Ectodermal cell (in vitro differentiated cells): ENCODE data around the gene KANSL1.

Experiments used
- H3K27ac ChIP-seq: 2 replicates; pipeline ENCODE4 v1.7.0; 2013; ENCODE audit warnings: mild to moderate bottlenecking, low read depth, low read length; ENCODE audit not compliant: insufficient read depth, poor library complexity, severe bottlenecking
- H3K27me3 ChIP-seq: 2 replicates; pipeline ENCODE4 v1.7.0; 2013; ENCODE audit warnings: mild to moderate bottlenecking, low read length; ENCODE audit not compliant: insufficient read depth, control insufficient read depth, poor library complexity, severe bottlenecking
- H3K36me3 ChIP-seq: one replicate; pipeline ENCODE4 v1.7.0; 2013; ENCODE audit warnings: low read length; ENCODE audit not compliant: control insufficient read depth, insufficient read depth
- H3K4me1 ChIP-seq: one replicate; pipeline ENCODE4 v1.7.0; 2013; ENCODE audit warnings: low read length; ENCODE audit not compliant: control insufficient read depth, insufficient read depth
- H3K4me3 ChIP-seq: 2 replicates; pipeline ENCODE4 v1.7.0; 2013; ENCODE audit warnings: low read depth, low read length, control low read depth; ENCODE audit not compliant: insufficient read depth
- H3K9me3 ChIP-seq: 2 replicates; pipeline ENCODE4 v1.7.0; 2013; ENCODE audit warnings: mild to moderate bottlenecking, low read length, moderate library complexity; ENCODE audit not compliant: control insufficient read depth
- WGBS, 2 experiments: methylation state at CpG; one replicate each; pipeline ENCODE4 v1.1.7; 2013; ENCODE audit warnings: missing lambda C conversion rate in 2 of 2; 5-methylcytosine and 5-hydroxymethylcytosine counted together

KANSL1 gene

DNA sequence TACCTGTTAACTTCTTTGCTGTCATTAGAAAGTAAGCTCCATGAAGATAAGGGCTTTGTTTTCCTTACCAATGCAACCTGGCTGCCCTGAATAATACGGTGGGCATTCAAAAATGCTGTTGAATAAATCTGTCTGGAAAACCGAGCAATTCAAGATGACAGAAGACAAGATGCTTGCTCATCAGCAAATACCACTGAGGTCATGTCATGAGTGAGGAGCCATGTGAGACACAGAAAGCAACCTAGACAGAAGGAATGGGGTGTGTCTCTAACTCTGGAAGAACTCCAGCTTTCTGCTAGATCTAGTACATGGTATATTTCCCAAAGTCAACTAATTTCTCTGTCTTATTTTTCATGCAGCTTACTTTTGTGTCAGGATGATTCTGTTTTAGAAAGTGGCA is 130.0 kb downstream of the KANSL1 start:
- no peak overlapping the region for H3K27ac ChIP-seq
- H3K27me3 ChIP-seq = no peaks in the 10 kb centered on the region
- H3K4me1 ChIP-seq = no peaks in the 10 kb centered on the region
- H3K36me3 ChIP-seq = peaks cover 26% of the 10 kb centered on the region
- no peaks in the 10 kb centered on the region for H3K9me3 ChIP-seq
- WGBS, 2 experiments = 66 to 70% methylated on average over 2 of the region's 2 CpGs
- H3K4me3 ChIP-seq = no peak overlapping the region

GRCh38 chr17:46061435-46061834 is 131.8 kb downstream of the KANSL1 start:
- Histone ChIP-seq H3K4me1 (no peaks in the 10 kb centered on the region), H3K27me3 (no peaks in the 10 kb centered on the region), H3K4me3 (no peak overlapping the region), H3K36me3 (peaks cover 21% of the 10 kb centered on the region), H3K9me3 (no peaks in the 10 kb centered on the region), H3K27ac (no peak overlapping the region)
- WGBS, 2 experiments = 91 to 95% methylated on average over 4 of the region's 5 CpGs

DNA sequence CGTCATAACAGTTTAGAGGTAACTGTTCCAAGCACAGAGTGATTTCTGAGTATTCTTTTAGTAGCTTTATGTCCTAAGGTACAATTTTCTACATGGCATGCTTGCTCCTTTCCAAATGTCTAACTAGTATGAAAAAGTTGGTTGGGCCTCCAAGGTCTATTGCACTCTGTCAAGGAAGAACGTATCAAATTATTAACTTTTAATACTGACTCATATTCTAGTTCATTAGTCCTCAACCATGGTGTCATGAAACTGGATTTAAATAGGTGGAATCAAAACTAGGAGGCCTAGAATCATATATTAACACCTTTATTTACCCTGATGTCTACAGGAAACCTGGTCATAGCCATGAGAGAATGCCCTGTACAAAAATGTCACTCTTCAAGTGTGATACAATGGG is 132.8 kb downstream of the KANSL1 start:
- Histone ChIP-seq H3K27me3 (no peaks in the 10 kb centered on the region), H3K27ac (no peak overlapping the region), H3K4me1 (no peaks in the 10 kb centered on the region), H3K4me3 (no peak overlapping the region), H3K36me3 (peaks cover 11% of the 10 kb centered on the region), H3K9me3 (no peaks in the 10 kb centered on the region)
- 92% methylated on average over 2 of the region's 2 CpGs; no CpG with 5 or more reads in 1 of the 2 experiments for WGBS, 2 experiments

DNA sequence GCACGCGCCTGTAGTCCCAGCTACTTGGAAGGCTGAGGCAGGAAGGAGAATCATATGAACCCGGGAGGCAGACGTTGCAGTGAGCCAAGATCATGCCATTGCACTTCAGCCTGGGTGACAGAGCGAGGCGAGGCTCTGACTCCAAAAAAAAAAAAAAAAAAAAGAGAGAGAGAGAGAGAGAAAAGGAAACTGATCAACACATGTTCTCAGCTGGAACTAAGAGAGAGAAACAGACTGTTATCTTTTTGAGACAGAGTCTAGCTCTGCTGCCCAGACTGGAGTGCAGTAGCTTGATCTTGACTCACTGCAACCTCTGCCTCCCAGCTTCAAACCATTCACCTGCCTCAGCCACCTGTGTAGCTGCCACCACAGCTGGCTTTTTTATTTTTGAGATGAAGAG is 133.7 kb downstream of the KANSL1 start:
- Histone ChIP-seq H3K4me1 (no peaks in the 10 kb centered on the region), H3K36me3 (peaks cover 5% of the 10 kb centered on the region), H3K27me3 (no peaks in the 10 kb centered on the region), H3K27ac (no peak overlapping the region), H3K4me3 (no peak overlapping the region), H3K9me3 (no peaks in the 10 kb centered on the region)
- 91 to 93% methylated on average over 6 of the region's 6 CpGs for WGBS, 2 experiments

DNA sequence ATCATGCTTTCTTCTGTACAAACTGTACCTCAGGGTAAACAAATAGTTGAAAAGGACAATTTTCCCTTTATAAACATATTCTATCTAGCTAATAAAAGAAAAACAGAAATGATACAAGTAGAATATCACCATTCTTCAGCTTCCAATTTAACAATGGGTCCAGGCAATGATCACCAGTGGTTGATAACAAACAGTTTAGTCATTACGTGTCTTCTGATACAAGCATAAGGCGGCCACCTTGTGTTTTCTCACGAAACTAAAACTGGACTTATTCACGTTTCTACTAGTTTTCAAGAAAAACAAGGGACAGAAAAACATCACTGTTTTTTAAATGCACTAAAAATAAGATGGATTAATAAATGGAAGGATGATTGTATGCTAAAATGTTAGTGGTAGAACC is 135.9 kb downstream of the KANSL1 start:
- Histone ChIP-seq H3K4me1 (no peaks in the 10 kb centered on the region), H3K27ac (no peak overlapping the region), H3K9me3 (no peaks in the 10 kb centered on the region), H3K36me3 (no peaks in the 10 kb centered on the region), H3K4me3 (no peak overlapping the region), H3K27me3 (no peaks in the 10 kb centered on the region)
- 94 to 100% methylated on average over 4 of the region's 4 CpGs for WGBS, 2 experiments

DNA sequence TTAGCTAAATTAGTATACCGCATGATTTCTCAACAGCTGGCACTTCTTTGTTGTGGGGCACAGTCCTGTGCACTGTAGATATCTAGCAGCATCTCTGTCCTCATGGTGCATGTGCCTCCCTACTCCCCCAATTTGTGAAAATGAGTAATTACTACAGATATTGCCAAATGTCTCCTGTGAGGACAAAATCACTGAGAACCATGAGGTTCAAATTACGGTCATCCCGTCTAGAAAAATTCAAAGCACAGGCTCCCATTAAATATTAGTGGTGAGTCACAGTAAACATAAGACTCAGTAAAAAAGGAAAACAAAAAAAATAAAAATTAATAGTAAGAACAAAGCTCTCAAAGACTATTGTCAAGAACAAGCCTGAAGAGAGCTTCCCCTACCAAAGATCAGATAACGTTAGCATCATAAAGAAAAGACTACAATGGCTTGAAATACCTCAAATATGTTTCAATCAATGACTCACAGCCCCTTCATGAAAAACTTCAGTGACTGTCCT is 136.4 kb downstream of the KANSL1 start:
- Histone ChIP-seq H3K27ac (no peak overlapping the region), H3K4me3 (no peak overlapping the region), H3K9me3 (no peaks in the 10 kb centered on the region), H3K27me3 (no peaks in the 10 kb centered on the region), H3K4me1 (no peaks in the 10 kb centered on the region), H3K36me3 (peaks cover under 1% of the 10 kb centered on the region)
- 87 to 88% methylated on average over 4 of the region's 4 CpGs for WGBS, 2 experiments

GRCh38 chr17:46053911-46054534 is 139.2 kb downstream of the KANSL1 start:
- peaks cover 24% of the 10 kb centered on the region for H3K36me3 ChIP-seq
- WGBS, 2 experiments = 95 to 97% methylated on average over 8 of the region's 8 CpGs
- no peaks in the 10 kb centered on the region for H3K9me3 ChIP-seq
- H3K27me3 ChIP-seq = no peaks in the 10 kb centered on the region
- no peak overlapping the region for H3K27ac ChIP-seq
- no peaks in the 10 kb centered on the region for H3K4me1 ChIP-seq
- H3K4me3 ChIP-seq = no peak overlapping the region

- WGBS, 2 experiments = 89 to 94% methylated on average over 5 of the region's 5 CpGs
- Histone ChIP-seq H3K27ac (no peak overlapping the region), H3K36me3 (peaks cover 44% of the 10 kb centered on the region), H3K9me3 (no peaks in the 10 kb centered on the region), H3K4me1 (no peaks in the 10 kb centered on the region), H3K27me3 (no peaks in the 10 kb centered on the region), H3K4me3 (no peak overlapping the region)
Observed at GRCh38 chr17:46049656-46050055, 143.6 kb downstream of the KANSL1 start.

GRCh38 chr17:46047856-46048255 is 145.4 kb downstream of the KANSL1 start:
- Histone ChIP-seq H3K36me3 (peaks cover 44% of the 10 kb centered on the region), H3K4me3 (no peak overlapping the region), H3K27ac (no peak overlapping the region), H3K4me1 (no peaks in the 10 kb centered on the region), H3K9me3 (no peaks in the 10 kb centered on the region), H3K27me3 (no peaks in the 10 kb centered on the region)
- WGBS, 2 experiments = 91 to 94% methylated on average over 8 of the region's 8 CpGs

- H3K9me3 ChIP-seq = no peaks in the 10 kb centered on the region
- no peaks in the 10 kb centered on the region for H3K4me1 ChIP-seq
- H3K27ac ChIP-seq = no peak overlapping the region
- H3K36me3 ChIP-seq = peaks cover 44% of the 10 kb centered on the region
- no peaks in the 10 kb centered on the region for H3K27me3 ChIP-seq
- WGBS, 2 experiments = 93 to 94% methylated on average over 5 of the region's 5 CpGs
- H3K4me3 ChIP-seq = no peak overlapping the region
Observed at GRCh38 chr17:46047398-46047797, 145.8 kb downstream of the KANSL1 start.
